H9 (cell line): ENCODE measurements around the gene CACNA2D3. TPM values are rescaled to one million over a fixed set of nuclear protein-coding genes. Genes with fewer than 3 reads are reported as not detected.
A peak's percentile ranks its signal among the peaks of the same experiment; 100 is the strongest.

Experiments used
- DNase-seq: peaks from one replicate; pipeline ENCODE4 v3.0.0-alpha.2; 2017
- H2AFZ ChIP-seq: one replicate; pipeline ENCODE4 v1.6.1; 2013; ENCODE audit warnings: mild to moderate bottlenecking, low read length, control low read depth, moderate library complexity
- H2AK5ac ChIP-seq: 2 replicates; pipeline ENCODE4 v1.6.1; 2013; ENCODE audit warnings: low read length, control low read depth, mixed read lengths; ENCODE audit not compliant: insufficient read length
- H2BK120ac ChIP-seq: one replicate; pipeline ENCODE4 v1.6.1; 2013; ENCODE audit warnings: low read depth, mild to moderate bottlenecking, low read length, control low read depth, inconsistent platforms; ENCODE audit not compliant: poor library complexity, severe bottlenecking
- H2BK12ac ChIP-seq: 2 replicates; pipeline ENCODE4 v1.6.1; 2013; ENCODE audit warnings: low read length, control low read depth, mixed read lengths, low read depth; ENCODE audit not compliant: insufficient read length
- H2BK15ac ChIP-seq: 2 replicates; pipeline ENCODE4 v1.6.1; 2013; ENCODE audit warnings: low read depth, low read length, control low read depth
- H2BK20ac ChIP-seq: one replicate; pipeline ENCODE4 v1.6.1; 2013; ENCODE audit warnings: low read depth, mild to moderate bottlenecking, low read length, control low read depth, inconsistent platforms; ENCODE audit not compliant: poor library complexity, severe bottlenecking
- H2BK5ac ChIP-seq: 2 replicates; pipeline ENCODE4 v1.6.1; 2013; ENCODE audit warnings: low read length, control low read depth, mixed read lengths; ENCODE audit not compliant: insufficient read length
- H3K14ac ChIP-seq: 2 replicates; pipeline ENCODE4 v1.6.1; 2013; ENCODE audit warnings: low read length, control low read depth; ENCODE audit not compliant: insufficient read depth
- H3K18ac ChIP-seq: 2 replicates; pipeline ENCODE4 v1.6.1; 2013; ENCODE audit warnings: low read depth, mild to moderate bottlenecking, mixed read lengths, low read length, control low read depth; ENCODE audit not compliant: insufficient read length
- H3K23ac ChIP-seq: 2 replicates; pipeline ENCODE4 v1.6.1; 2013; ENCODE audit warnings: low read length, control low read depth, mixed read lengths, low read depth; ENCODE audit not compliant: insufficient read length
- H3K23me2 ChIP-seq: 2 replicates; pipeline ENCODE4 v1.6.1; 2013; ENCODE audit warnings: low read depth, mild to moderate bottlenecking, mixed read lengths, low read length, control low read depth; ENCODE audit not compliant: insufficient read length, poor library complexity, severe bottlenecking
- H3K27ac ChIP-seq: 2 replicates; pipeline ENCODE4 v1.5.1; 2013; ENCODE audit warnings: low read length, control low read depth, mixed read lengths, low read depth; ENCODE audit not compliant: insufficient read length
- H3K27me3 ChIP-seq: 2 replicates; pipeline ENCODE4 v1.6.1; 2013; ENCODE audit warnings: low read length, control low read depth, inconsistent platforms; ENCODE audit not compliant: insufficient read depth
- H3K4ac ChIP-seq: 2 replicates; pipeline ENCODE4 v1.6.1; 2013; ENCODE audit warnings: low read depth, mild to moderate bottlenecking, control low read depth, inconsistent platforms, low read length, moderate library complexity
- H3K4me1 ChIP-seq: 2 replicates; pipeline ENCODE4 v1.6.1; 2013; ENCODE audit warnings: low read length, control low read depth, inconsistent platforms; ENCODE audit not compliant: insufficient read depth
- H3K4me2 ChIP-seq: 2 replicates; pipeline ENCODE4 v1.6.1; 2013; ENCODE audit warnings: low read length, control low read depth, mixed read lengths; ENCODE audit not compliant: insufficient read length, insufficient read depth
- H3K56ac ChIP-seq: 2 replicates; pipeline ENCODE4 v1.6.1; 2013; ENCODE audit warnings: low read depth, mild to moderate bottlenecking, mixed read lengths, low read length, control low read depth; ENCODE audit not compliant: insufficient read length
- H3K79me1 ChIP-seq: 2 replicates; pipeline ENCODE4 v1.6.1; 2013; ENCODE audit warnings: low read depth, mild to moderate bottlenecking, moderate library complexity, low read length, control low read depth, inconsistent platforms; ENCODE audit not compliant: insufficient read depth, poor library complexity, severe bottlenecking
- H3K79me2 ChIP-seq: 2 replicates; pipeline ENCODE4 v1.6.1; 2013; ENCODE audit warnings: low read length, control low read depth, inconsistent platforms; ENCODE audit not compliant: insufficient read depth
- H3K9ac ChIP-seq: 2 replicates; pipeline ENCODE4 v1.6.1; 2013; ENCODE audit warnings: low read length, control low read depth, mixed read lengths; ENCODE audit not compliant: insufficient read length; ENCODE audit errors: extremely low read depth
- H3K9me3 ChIP-seq: one replicate; pipeline ENCODE4 v1.6.1; 2013; ENCODE audit warnings: low read depth, low read length, inconsistent platforms; ENCODE audit not compliant: control insufficient read depth
- H3T11ph ChIP-seq: one replicate; pipeline ENCODE4 v1.6.1; 2013; ENCODE audit warnings: mild to moderate bottlenecking, low read length, control low read depth, inconsistent platforms
- H4K20me1 ChIP-seq: one replicate; pipeline ENCODE4 v1.6.1; 2013; ENCODE audit not compliant: control insufficient read depth, insufficient read length, insufficient read depth
- H4K5ac ChIP-seq: 2 replicates; pipeline ENCODE4 v1.6.1; 2013; ENCODE audit warnings: low read depth, mild to moderate bottlenecking, mixed read lengths, low read length, control low read depth; ENCODE audit not compliant: insufficient read length
- H4K8ac ChIP-seq: replicated peaks from 2 replicates; pipeline ENCODE4 v1.6.1; 2013; ENCODE audit warnings: low read length, control low read depth, mixed read lengths, low read depth; ENCODE audit not compliant: insufficient read length
- H4K91ac ChIP-seq: 2 replicates; pipeline ENCODE4 v1.6.1; 2013; ENCODE audit warnings: low read depth, mild to moderate bottlenecking, moderate library complexity, mixed read lengths, low read length, control low read depth; ENCODE audit not compliant: insufficient read length
- H3K27ac Mint-ChIP-seq, 3 experiments: 2 replicates in 2 of 3; 3 replicates in 1 of 3; pipeline ENCODE4 v1.8.0; 2020 to 2021; ENCODE audit warnings: mixed read lengths in 3 of 3, mild to moderate bottlenecking in 1 of 3, moderate library complexity in 1 of 3
- H3K27me3 Mint-ChIP-seq: 2 replicates; pipeline ENCODE4 v1.8.0; 2021; ENCODE audit warnings: low read depth, mild to moderate bottlenecking, moderate library complexity, mixed read lengths
- H3K36me3 Mint-ChIP-seq, 3 experiments: 2 replicates in 2 of 3; 3 replicates in 1 of 3; pipeline ENCODE4 v1.8.0; 2020 to 2021; ENCODE audit warnings: low read depth in 3 of 3, mixed read lengths in 3 of 3; ENCODE audit not compliant: insufficient read depth in 1 of 3
- H3K4me1 Mint-ChIP-seq, 2 experiments: 2 replicates each; pipeline ENCODE4 v1.8.0; 2020; ENCODE audit warnings: mixed read lengths in 2 of 2
- H3K4me3 Mint-ChIP-seq, 2 experiments: 2 replicates in 1 of 2; 3 replicates in 1 of 2; pipeline ENCODE4 v1.8.0; 2020 to 2021; ENCODE audit warnings: mild to moderate bottlenecking in 2 of 2, mixed read lengths in 2 of 2, moderate library complexity in 1 of 2
- H3K9me3 Mint-ChIP-seq, 2 experiments: 2 replicates in 1 of 2; 3 replicates in 1 of 2; pipeline ENCODE4 v1.8.0; 2020; ENCODE audit warnings: mild to moderate bottlenecking in 2 of 2, mixed read lengths in 2 of 2, moderate library complexity in 1 of 2
- CTCF ChIP-seq: fragments of 200-600 bp; sonication (generic); conservative IDR thresholded peaks from 3 replicates; pipeline ENCODE4 v1.8.0; 2021; ENCODE audit warnings: antibody characterized with exemption, mild to moderate bottlenecking
- WGBS: extraction: QIAGEN DNeasy Blood & Tissue Kit; methylation state at CpG from one replicate; pipeline ENCODE4 v1.1.7; 2013; ENCODE audit warnings: missing lambda C conversion rate, low lambda C conversion rate, mixed read lengths; ENCODE audit not compliant: insufficient read length; ENCODE audit errors: extremely low coverage; 5-methylcytosine and 5-hydroxymethylcytosine counted together
- total RNA-seq: library from RNA; stranded (reverse); gene quantifications from 2 replicates; pipeline ENCODE4 v1.2.1, GENCODE V29; 2021

CACNA2D3 gene
- total RNA-seq, 1 experiment from 2014 or later = 3.2 TPM

- Mint-ChIP-seq H3K4me1 (peaks cover 3% of the 10 kb centered on the region in 2 experiments), H3K9me3 (no peaks in the 10 kb centered on the region; a peak in 1 of 5 replicates), H3K27ac (no peak overlapping the region), H3K27me3 (peaks cover 1% of the 10 kb centered on the region; the same call in 1 of the 2 replicates), H3K36me3 (no peaks in the 10 kb centered on the region), H3K4me3 (0 out of 5 replicates have a peak overlapping the region, but pooled peaks of 1 of the 2 experiments have one; percentile 4)
- no peak overlapping the region for H2AFZ ChIP-seq
- no peak overlapping the region for H4K5ac ChIP-seq
- no peaks in the 10 kb centered on the region for H4K20me1 ChIP-seq
- no peak overlapping the region for H2BK12ac ChIP-seq
- no peak overlapping the region for H3K14ac ChIP-seq
- no peak overlapping the region for H3K9ac ChIP-seq
- no peak overlapping the region for H3T11ph ChIP-seq
- no peak overlapping the region for H3K4ac ChIP-seq
- H3K27ac ChIP-seq = no peak overlapping the region
- H2BK20ac ChIP-seq = no peak overlapping the region
- no peak overlapping the region for H2AK5ac ChIP-seq
- H3K23ac ChIP-seq = no peak overlapping the region
- TF ChIP-seq CTCF = no peak
- no peaks in the 10 kb centered on the region for H3K27me3 ChIP-seq
- no peak for DNase-seq
- H4K91ac ChIP-seq = no peak overlapping the region
- H3K79me1 ChIP-seq = no peaks in the 10 kb centered on the region
- WGBS = no CpG with 5 or more reads among the region's 2 CpGs
- H3K23me2 ChIP-seq = no peaks in the 10 kb centered on the region
- no peak overlapping the region for H3K56ac ChIP-seq
- H3K18ac ChIP-seq = no peak overlapping the region
- H2BK5ac ChIP-seq = no peak overlapping the region
- H4K8ac ChIP-seq = no peak overlapping the region
- H3K79me2 ChIP-seq = no peaks in the 10 kb centered on the region
- H3K4me2 ChIP-seq = no peak overlapping the region
- no peaks in the 10 kb centered on the region for H3K9me3 ChIP-seq
- no peak overlapping the region for H2BK120ac ChIP-seq
- no peak overlapping the region for H2BK15ac ChIP-seq
- no peaks in the 10 kb centered on the region for H3K4me1 ChIP-seq
Measured at GRCh38 chr3:54536450-54536849, 414.1 kb downstream of the CACNA2D3 start.
